HepG2 (cell line): ENCODE results near the gene CLPSL2. TPM values are rescaled to one million over a fixed set of nuclear protein-coding genes. Genes with fewer than 3 reads are reported as not detected.

Experiments
- AHR ChIP-seq: IDR thresholded peaks from 2 replicates; pipeline ENCODE4 v1.6.1; 2018; ENCODE audit warnings: missing genetic modification reagents, missing compliant biosample characterization
- CBFB ChIP-seq: sonication (generic); formaldehyde crosslinking; IDR thresholded peaks from 2 replicates; pipeline ENCODE4 v1.4.0; 2020; ENCODE audit warnings: missing genetic modification reagents
- CBX2 ChIP-seq, 2 experiments: fragments of 200-600 bp in 1 of 2; sonication (generic); formaldehyde crosslinking in 1 of 2; IDR thresholded peaks; 2 replicates each; pipeline versions ENCODE4 v1.7.0 to v1.8.1; 2018 to 2022; ENCODE audit warnings: low read depth in 2 of 2, low read length in 1 of 2, mild to moderate bottlenecking in 1 of 2, missing genetic modification reagents in 1 of 2
- CENPT ChIP-seq: sonication (generic); formaldehyde crosslinking; IDR thresholded peaks from 2 replicates; pipeline ENCODE4 v1.8.0; 2022; ENCODE audit warnings: low read depth, mild to moderate bottlenecking, moderate library complexity, missing genetic modification reagents
- CREBL2 ChIP-seq: sonication (generic); formaldehyde crosslinking; IDR thresholded peaks from 2 replicates; pipeline ENCODE4 v1.8.1; 2023; ENCODE audit warnings: missing genetic modification reagents, mild to moderate bottlenecking, borderline replicate concordance
- HOXA9 ChIP-seq: sonication (generic); formaldehyde crosslinking; IDR thresholded peaks from 2 replicates; pipeline ENCODE4 v1.8.1; 2022; ENCODE audit warnings: missing genetic modification reagents, mild to moderate bottlenecking, moderate library complexity, borderline replicate concordance
- KAT7 ChIP-seq: IDR thresholded peaks from 2 replicates; pipeline ENCODE4 v1.6.1; 2018; ENCODE audit warnings: borderline replicate concordance, missing compliant biosample characterization
- ONECUT2 ChIP-seq: sonication (generic); formaldehyde crosslinking; IDR thresholded peaks from 2 replicates; pipeline ENCODE4 v1.4.0; 2020; ENCODE audit warnings: missing genetic modification reagents
- PREB ChIP-seq: sonication (generic); formaldehyde crosslinking; IDR thresholded peaks from 2 replicates; pipeline ENCODE4 v1.4.0; 2020; ENCODE audit warnings: missing genetic modification reagents
- RCOR2 ChIP-seq: IDR thresholded peaks from 2 replicates; pipeline ENCODE4 v1.6.1; 2016; ENCODE audit warnings: missing biosample characterization, missing genetic modification reagents
- SCMH1 ChIP-seq: sonication (generic); formaldehyde crosslinking; IDR thresholded peaks from 2 replicates; pipeline ENCODE4 v1.9.0; 2021; ENCODE audit warnings: missing genetic modification reagents, mild to moderate bottlenecking, borderline replicate concordance
- SKIL ChIP-seq: sonication (generic); formaldehyde crosslinking; IDR thresholded peaks from 2 replicates; pipeline ENCODE4 v1.8.0; 2022; ENCODE audit warnings: missing genetic modification reagents, mild to moderate bottlenecking, moderate library complexity, borderline replicate concordance
- TCF7 ChIP-seq: sonication (generic); IDR thresholded peaks from 2 replicates; pipeline ENCODE4 v1.6.1; 2016; ENCODE audit warnings: antibody characterized with exemption, low read depth
- TEF ChIP-seq: sonication (generic); formaldehyde crosslinking; IDR thresholded peaks from 2 replicates; pipeline ENCODE4 v1.5.0; 2020; ENCODE audit warnings: missing genetic modification reagents
- TIGD3 ChIP-seq: sonication (generic); formaldehyde crosslinking; IDR thresholded peaks from 2 replicates; pipeline ENCODE4 v1.5.1; 2020; ENCODE audit warnings: mild to moderate bottlenecking, missing genetic modification reagents, borderline replicate concordance
- ZBTB39 ChIP-seq: sonication (generic); formaldehyde crosslinking; IDR thresholded peaks from 2 replicates; pipeline ENCODE4 v1.5.0; 2020; ENCODE audit warnings: missing genetic modification reagents
- ZHX1 ChIP-seq: sonication (generic); formaldehyde crosslinking; IDR thresholded peaks from 2 replicates; pipeline ENCODE4 v1.8.1; 2022; ENCODE audit warnings: low read depth, mild to moderate bottlenecking, missing genetic modification reagents
- ZNF124 ChIP-seq: sonication (generic); formaldehyde crosslinking; IDR thresholded peaks from 2 replicates; pipeline ENCODE4 v1.4.0; 2020; ENCODE audit warnings: missing genetic modification reagents
- ZNF30 ChIP-seq: sonication (generic); formaldehyde crosslinking; IDR thresholded peaks from 2 replicates; pipeline ENCODE4 v1.5.0; 2020; ENCODE audit warnings: mild to moderate bottlenecking, missing genetic modification reagents
- ZSCAN20 ChIP-seq: sonication (generic); formaldehyde crosslinking; IDR thresholded peaks from 2 replicates; pipeline ENCODE4 v1.4.0; 2020; ENCODE audit warnings: missing genetic modification reagents, mild to moderate bottlenecking, borderline replicate concordance
- polyA plus RNA-seq, 8 experiments: library from polyadenylated mRNA; depleted of rRNA in 3 of 8; stranded (reverse) in 7 of 8; unstranded in 1 of 8; fragments of >200 nt; fragmentation: Illumina TruSeq in 4 of 8; extraction: Trizol in 4 of 8; gene quantifications; 2 replicates each; pipeline versions ENCODE4 v1.2.1 to v1.2.3, GENCODE V29; 2011 to 2016; ENCODE audit warnings: low read depth in 4 of 8, missing spikeins in 1 of 8, mixed read lengths in 1 of 8; ENCODE audit not compliant: insufficient read depth in 1 of 8
- total RNA-seq, 5 experiments: library from RNA; depleted of rRNA; stranded (reverse); fragments of >200 nt; fragmentation: Illumina TruSeq; extraction: Trizol; gene quantifications; 2 replicates each; pipeline ENCODE4 v1.2.3, GENCODE V29; 2016; ENCODE audit warnings: low read depth in 1 of 5

The CLPSL2 gene
- total and polyA plus RNA-seq, 2 of the 13 experiments (the other 11 are each of a cell fraction or from before 2014, with no cell fraction given) = not detected

- no peak for TF ChIP-seq TCF7
- TF ChIP-seq PREB (CRISPR knock-in tag) = no peak
- no peak for TF ChIP-seq ZSCAN20 (CRISPR knock-in tag)
- TF ChIP-seq SKIL (CRISPR knock-in tag) = no peak
- TF ChIP-seq TEF = no peak
- TF ChIP-seq ONECUT2 (CRISPR knock-in tag) = no peak
- no peak for TF ChIP-seq ZNF124 (CRISPR knock-in tag)
- no peak for TF ChIP-seq ZNF30 (CRISPR knock-in tag)
- TF ChIP-seq CBX2 (IDR thresholded peaks at IDR 0.05; ENCODE audit: low read depth, low read length) = no peak
- no peak for TF ChIP-seq CBX2 (CRISPR knock-in tag; IDR thresholded peaks at IDR 0.05; ENCODE audit: low read depth)
- no peak for TF ChIP-seq ZHX1 (CRISPR knock-in tag)
- no peak for TF ChIP-seq SCMH1 (CRISPR knock-in tag)
- TF ChIP-seq ZBTB39 = no peak
- TF ChIP-seq HOXA9 (CRISPR knock-in tag) = no peak
- TF ChIP-seq CENPT (CRISPR knock-in tag) = no peak
- TF ChIP-seq KAT7 (CRISPR knock-in tag) = no peak
- 0 out of 2 replicates have a peak, but pooled peaks have one; percentile 35 for TF ChIP-seq TIGD3 (CRISPR knock-in tag)
- no peak for TF ChIP-seq CBFB (CRISPR knock-in tag)
- no peak for TF ChIP-seq CREBL2 (CRISPR knock-in tag)
- TF ChIP-seq AHR (CRISPR knock-in tag) = 0 out of 2 replicates have a peak, but pooled peaks have one; percentile 17
- TF ChIP-seq RCOR2 = no peak
These were observed 33.6 kb upstream of the CLPSL2 start (continued) for GRCh38 chr6:35742842-35743241.
